Lower lobe of right lung (tissue), 2 donors: ENCODE measurements around the gene FAM53B. TPM values are rescaled to one million over a fixed set of nuclear protein-coding genes. Genes with fewer than 3 reads are reported as not detected.

Experiments used
- ATAC-seq, 2 donors: fragments of 200-7000 bp; cut with Tn5 transposase; one replicate each; pipeline ENCODE4 v1.9.1; 2020 to 2022; ENCODE audit warnings: mild to moderate bottlenecking in 2 of 2, moderate library complexity in 2 of 2
- DNase-seq: peaks from one replicate; pipeline ENCODE4 v3.0.0-alpha.2; 2020
- H3K27ac ChIP-seq: fragments of 200-600 bp; one replicate; pipeline ENCODE4 v1.8.0; 2022
- H3K27me3 ChIP-seq: fragments of 200-600 bp; one replicate; pipeline ENCODE4 v1.8.0; 2022; ENCODE audit warnings: low read depth
- H3K36me3 ChIP-seq: fragments of 200-600 bp; one replicate; pipeline ENCODE4 v1.8.0; 2022; ENCODE audit warnings: mild to moderate bottlenecking
- H3K4me1 ChIP-seq: fragments of 200-600 bp; one replicate; pipeline ENCODE4 v1.8.0; 2022
- H3K4me3 ChIP-seq: fragments of 200-600 bp; one replicate; pipeline ENCODE4 v1.8.0; 2022; ENCODE audit warnings: mild to moderate bottlenecking
- H3K9me3 ChIP-seq: fragments of 200-600 bp; one replicate; pipeline ENCODE4 v1.8.0; 2022
- intact Hi-C: fragments of 100-400 bp; cut with DNase I; formaldehyde crosslinking; loops from one replicate; pipeline ENCODE4 v1.11.0; 2022
- total RNA-seq: library from RNA; stranded (reverse); fragmentation: NEBNext Ultra II Directional; extraction: Animal tissue kit (Norgen Biotek cat#: 25700); gene quantifications from one replicate; pipeline ENCODE4 v1.2.1, GENCODE V29; 2021
- TF ChIP-seq, protein P1 (sequence below): fragments of 200-600 bp; IDR thresholded peaks from one replicate; pipeline ENCODE4 v1.8.0; 2022; ENCODE audit warnings: antibody characterized with exemption, mild to moderate bottlenecking
- donor health status: DM: no; HTN: yes; CAD: no; lungs with severe emphysema.

FAM53B gene
- total RNA-seq, 1 donor from 2014 or later: 40.7 TPM

DNA sequence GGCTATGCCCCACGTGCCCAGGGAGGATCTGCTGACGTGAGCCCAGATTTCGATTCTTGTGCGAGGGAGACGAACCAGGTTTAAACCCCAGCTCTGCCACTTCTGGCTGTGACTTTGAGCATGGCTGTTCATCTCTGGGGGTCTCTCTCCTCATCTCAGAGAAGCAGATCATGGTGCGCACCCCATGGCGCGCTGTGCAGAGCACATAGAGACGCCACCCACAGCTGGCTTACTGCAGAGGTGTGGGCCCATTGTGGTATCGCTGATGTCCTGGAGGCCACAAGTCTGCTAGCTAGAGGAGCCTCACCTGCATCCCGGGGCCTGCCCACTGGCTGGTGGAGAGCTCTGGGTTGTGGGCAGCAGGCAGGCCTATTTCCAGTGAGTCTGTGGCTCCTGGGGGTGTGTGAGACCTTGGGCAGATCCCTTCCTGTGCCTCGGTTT lies 142.0 kb downstream of the FAM53B start:
- H3K4me3 ChIP-seq: no peak overlapping the region
- ATAC-seq (no peak), DNase-seq (no peak)
- H3K27me3 ChIP-seq: no peaks in the 10 kb centered on the region
- H3K4me1 ChIP-seq: no peaks in the 10 kb centered on the region
- intact Hi-C loops: no loop called here
- no peaks in the 10 kb centered on the region for H3K9me3 ChIP-seq
- H3K27ac ChIP-seq: no peak overlapping the region
- no peaks in the 10 kb centered on the region for H3K36me3 ChIP-seq
- TF ChIP-seq, protein P1, sequence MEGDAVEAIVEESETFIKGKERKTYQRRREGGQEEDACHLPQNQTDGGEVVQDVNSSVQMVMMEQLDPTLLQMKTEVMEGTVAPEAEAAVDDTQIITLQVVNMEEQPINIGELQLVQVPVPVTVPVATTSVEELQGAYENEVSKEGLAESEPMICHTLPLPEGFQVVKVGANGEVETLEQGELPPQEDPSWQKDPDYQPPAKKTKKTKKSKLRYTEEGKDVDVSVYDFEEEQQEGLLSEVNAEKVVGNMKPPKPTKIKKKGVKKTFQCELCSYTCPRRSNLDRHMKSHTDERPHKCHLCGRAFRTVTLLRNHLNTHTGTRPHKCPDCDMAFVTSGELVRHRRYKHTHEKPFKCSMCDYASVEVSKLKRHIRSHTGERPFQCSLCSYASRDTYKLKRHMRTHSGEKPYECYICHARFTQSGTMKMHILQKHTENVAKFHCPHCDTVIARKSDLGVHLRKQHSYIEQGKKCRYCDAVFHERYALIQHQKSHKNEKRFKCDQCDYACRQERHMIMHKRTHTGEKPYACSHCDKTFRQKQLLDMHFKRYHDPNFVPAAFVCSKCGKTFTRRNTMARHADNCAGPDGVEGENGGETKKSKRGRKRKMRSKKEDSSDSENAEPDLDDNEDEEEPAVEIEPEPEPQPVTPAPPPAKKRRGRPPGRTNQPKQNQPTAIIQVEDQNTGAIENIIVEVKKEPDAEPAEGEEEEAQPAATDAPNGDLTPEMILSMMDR: no peak

DNA sequence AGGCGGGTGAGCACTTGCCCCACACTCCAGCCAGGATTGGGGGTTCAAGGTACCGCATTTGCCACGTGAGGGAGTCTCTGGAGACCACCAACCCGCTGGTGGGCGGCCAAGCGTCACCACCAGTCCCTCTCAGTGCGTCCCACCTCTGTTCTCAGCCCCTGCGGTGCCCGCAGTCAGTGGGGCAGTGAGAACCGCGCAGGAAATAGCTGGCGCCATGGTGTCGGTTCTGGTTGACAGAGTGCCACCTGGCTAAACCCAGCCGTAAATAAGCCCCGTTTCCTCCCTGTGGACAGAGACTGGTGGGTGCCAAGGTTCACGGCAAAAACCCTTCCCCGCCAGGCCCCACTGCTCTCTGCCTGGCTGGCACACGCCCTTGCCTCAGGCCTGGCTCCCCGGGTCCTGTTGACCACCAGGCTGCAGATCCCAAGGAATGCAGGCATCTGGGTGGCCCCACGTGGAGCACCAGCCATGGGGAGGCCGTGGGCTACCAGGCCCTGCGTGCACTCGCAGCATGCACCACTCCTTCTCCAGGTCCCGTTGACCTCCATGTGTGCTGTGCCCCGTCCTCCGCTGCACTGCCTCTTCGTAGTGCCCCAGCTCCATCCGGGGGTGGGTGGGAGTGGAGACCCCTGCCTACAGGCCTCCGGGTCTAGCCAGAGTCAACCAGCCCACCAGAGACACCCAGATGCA lies 142.6 kb downstream of the FAM53B start:
- no peak for ATAC-seq
- Histone ChIP-seq H3K9me3 (no peaks in the 10 kb centered on the region), H3K4me1 (no peaks in the 10 kb centered on the region), H3K36me3 (no peaks in the 10 kb centered on the region), H3K4me3 (no peak overlapping the region), H3K27me3 (no peaks in the 10 kb centered on the region), H3K27ac (no peak overlapping the region)
- TF ChIP-seq, protein P1: no peak
- no peak for DNase-seq
- intact Hi-C loops: no loop called here

DNA sequence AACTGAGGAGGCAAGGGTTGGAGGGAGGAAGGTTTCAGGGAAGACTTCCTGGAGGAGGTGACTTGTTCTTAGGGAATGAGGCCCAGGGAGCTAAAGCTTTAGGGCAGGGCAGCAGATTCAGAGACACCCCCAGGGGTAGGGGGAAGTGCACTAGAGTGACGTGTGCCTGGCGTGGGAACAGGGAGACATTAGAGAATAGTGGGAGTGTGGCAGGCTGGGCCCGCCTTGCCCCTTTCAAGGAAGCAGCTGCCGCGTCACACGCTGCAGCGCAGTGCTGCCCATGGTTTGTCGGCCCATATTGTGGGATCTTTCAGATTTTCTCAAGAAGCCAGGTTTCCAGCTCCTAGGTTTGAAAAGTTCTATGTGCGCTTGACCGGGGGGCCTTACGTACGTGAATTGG lies 143.2 kb downstream of the FAM53B start:
- no peaks in the 10 kb centered on the region for H3K36me3 ChIP-seq
- intact Hi-C loops: no loop called here
- H3K27ac ChIP-seq: no peak overlapping the region
- H3K4me1 ChIP-seq: no peaks in the 10 kb centered on the region
- no peak for DNase-seq
- no peak overlapping the region for H3K4me3 ChIP-seq
- H3K9me3 ChIP-seq: no peaks in the 10 kb centered on the region
- TF ChIP-seq, protein P1: no peak
- H3K27me3 ChIP-seq: no peaks in the 10 kb centered on the region
- no peak for ATAC-seq

DNA sequence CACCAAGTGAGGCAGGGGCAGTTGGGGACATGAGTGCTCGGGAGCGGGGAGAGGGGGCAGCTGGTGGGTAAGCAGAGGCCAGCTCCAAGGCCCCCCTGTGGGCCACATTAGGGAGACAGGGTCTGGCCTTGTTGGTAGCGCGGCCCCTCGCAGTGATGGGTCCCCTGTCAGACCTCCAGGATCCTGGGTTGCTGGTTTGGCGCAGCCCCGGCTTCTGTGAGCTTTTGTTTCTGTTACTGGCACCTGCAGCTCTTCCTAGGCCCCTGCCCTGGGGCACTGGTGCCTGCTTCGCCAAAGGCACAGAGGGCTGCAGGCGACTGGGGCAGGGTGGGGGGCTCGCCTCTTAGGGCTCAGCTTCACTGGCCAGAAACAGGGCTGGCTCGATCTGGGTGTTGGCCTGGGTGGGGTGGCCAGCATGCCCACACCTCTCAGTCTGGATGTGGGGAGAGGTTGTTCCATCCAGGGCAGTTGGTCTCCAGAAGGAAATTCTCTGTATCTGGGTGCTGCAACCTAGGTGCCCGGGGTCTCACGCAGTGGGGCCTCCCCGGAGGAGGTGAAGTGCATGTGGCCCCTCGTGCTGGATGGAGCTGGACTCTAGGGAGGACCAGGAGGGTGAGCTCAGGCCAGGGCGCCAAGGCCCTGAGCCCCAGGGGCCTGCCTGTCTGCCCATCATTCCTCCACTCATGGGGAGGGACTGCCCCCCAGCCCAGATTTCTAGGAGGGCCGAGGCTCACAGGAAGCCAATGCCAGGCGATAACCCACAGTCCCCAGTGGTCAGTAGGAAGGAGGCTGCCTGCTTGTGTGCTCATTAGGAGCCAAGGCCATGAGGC lies 143.9 kb downstream of the FAM53B start:
- Histone ChIP-seq H3K4me1 (no peaks in the 10 kb centered on the region), H3K27ac (no peak overlapping the region)
- no peak for DNase-seq

DNA sequence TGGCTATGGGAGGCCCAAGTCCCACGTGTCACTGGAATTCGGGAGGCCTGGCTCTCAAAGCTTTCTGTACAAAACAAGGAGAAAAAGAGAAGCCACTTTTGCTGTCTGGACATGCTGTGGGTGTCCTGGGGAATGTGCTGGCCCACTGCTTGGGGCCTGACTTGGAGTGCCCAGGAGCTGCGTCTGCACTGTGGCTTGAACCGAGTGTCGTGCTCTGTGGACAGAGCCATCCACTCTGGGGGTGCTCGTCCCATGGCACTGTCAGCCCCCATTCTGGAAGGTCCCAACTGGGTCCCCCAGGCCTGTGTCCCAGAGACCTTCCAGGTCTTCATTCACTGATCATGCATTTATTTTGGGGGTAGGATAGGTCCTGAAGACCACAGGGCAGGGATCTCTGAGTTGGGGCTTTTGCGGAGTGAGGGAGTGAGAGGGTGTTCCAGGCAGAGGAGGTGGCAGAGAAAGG lies 144.6 kb downstream of the FAM53B start:
- TF ChIP-seq, protein P1: no peak
- DNase-seq: no peak

More for the DNA sequence above, 143.9 kb downstream of the FAM53B start:
- H3K4me3 ChIP-seq: no peak overlapping the region
- H3K9me3 ChIP-seq: no peaks in the 10 kb centered on the region
- no peaks in the 10 kb centered on the region for H3K27me3 ChIP-seq
- no peaks in the 10 kb centered on the region for H3K36me3 ChIP-seq
- TF ChIP-seq, protein P1: no peak
- ATAC-seq: no peak
- intact Hi-C loops: no loop called here

More for the DNA sequence above, 144.6 kb downstream of the FAM53B start:
- Histone ChIP-seq H3K9me3 (no peaks in the 10 kb centered on the region), H3K27ac (no peak overlapping the region), H3K4me3 (no peak overlapping the region), H3K4me1 (no peaks in the 10 kb centered on the region), H3K36me3 (no peaks in the 10 kb centered on the region), H3K27me3 (no peaks in the 10 kb centered on the region)
- intact Hi-C loops: no loop called here
- no peak for ATAC-seq
